ENCODE data around the gene CCDC91.

GRCh38 chr12:28343713-28344112, 153.5 kb downstream of the CCDC91 start:
- no peak for TF ChIP-seq CTCF (conservative IDR thresholded peaks at IDR 0.05 in 1 of 2, IDR thresholded peaks at IDR 0.05 in 1 of 2; ENCODE audit: low read depth in 1 of 2, low read length in 2 of 2)
- no peak for TF ChIP-seq EZH2 (IDR thresholded peaks at IDR 0.05; ENCODE audit: low read length, missing control alignments)

Measured in fibroblast of lung (primary cell).